GM20000 (cell line): ENCODE measurements around the gene RNF151.
"Not testable (repeated sequence)": the region's sequence is repeated elsewhere in the genome, so short reads cannot be mapped to it uniquely, and the experiment has no call there.

Experiments
- DNase-seq: peaks from one replicate; pipeline ENCODE4 v3.0.0; 2012; ENCODE audit warnings: low spot score
- CTCF ChIP-seq: IDR thresholded peaks from 2 replicates; pipeline ENCODE4 v1.5.1; 2012; ENCODE audit warnings: mild to moderate bottlenecking, control low read depth; ENCODE audit errors: extremely low read depth, missing control alignments

The RNF151 gene

DNA sequence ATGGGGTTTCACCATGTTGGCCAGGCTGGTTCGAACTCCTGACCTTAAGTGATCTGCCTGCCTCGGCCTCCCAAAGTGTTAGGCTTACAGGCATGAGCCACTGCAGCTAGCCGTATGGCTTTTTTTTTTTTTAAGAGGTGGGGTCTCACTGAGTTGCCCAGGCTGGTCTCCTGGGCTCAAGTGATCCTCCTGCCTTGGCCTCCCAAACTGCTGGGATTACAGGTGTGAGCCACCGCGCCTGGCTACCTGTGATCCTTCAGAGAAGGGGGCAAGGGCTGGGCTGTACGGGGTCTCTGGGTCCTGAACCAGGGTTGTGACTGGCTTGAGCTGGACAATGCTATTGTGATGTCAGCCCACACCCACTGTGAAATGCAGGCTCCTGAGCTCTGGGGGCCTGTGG, at the start of gene RNF151:
RNF151 (plus strand) TSS at position 397 of the 400 bp plus-strand sequence. CDS start 26 bp downstream, outside the sequence.
- TF ChIP-seq CTCF, result no peak
- DNase-seq, result no peak

DNA sequence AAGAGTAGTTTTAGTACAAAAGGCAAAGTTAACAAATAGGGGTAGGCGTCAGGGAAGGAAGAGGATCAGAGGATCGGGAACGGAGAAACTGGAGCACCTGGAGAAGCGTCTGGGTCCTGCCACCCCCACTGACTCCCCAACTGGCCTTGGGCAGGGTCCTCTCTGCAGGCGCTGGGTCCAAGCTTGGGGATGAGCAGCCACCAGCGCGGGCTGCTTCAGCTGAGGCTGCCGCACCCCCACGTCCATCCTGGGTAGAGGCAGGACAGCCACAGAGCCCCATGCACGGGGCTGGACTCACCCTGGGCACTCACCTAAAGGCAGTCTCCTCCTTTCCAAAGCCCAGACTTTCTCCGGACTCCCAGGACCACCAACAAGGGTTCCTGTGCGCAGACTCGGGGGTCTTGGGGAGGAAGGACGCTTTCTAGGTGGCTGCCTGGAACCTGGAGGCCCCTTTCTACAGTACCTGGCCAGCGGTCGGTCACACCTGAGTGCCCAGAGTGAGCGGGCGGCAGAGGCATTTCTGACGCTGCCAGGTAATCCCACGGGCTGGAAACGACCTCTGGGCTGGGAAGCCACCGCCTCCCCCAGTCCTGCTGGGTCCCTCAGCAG, 49.5 kb upstream of the RNF151 start:
- no peak for TF ChIP-seq CTCF
- no peak for DNase-seq

GRCh38 chr16:1917665-1918350, 48.8 kb upstream of the RNF151 start:
- TF ChIP-seq CTCF, result no peak
- no peak for DNase-seq

- no peak for DNase-seq
- TF ChIP-seq CTCF, result no peak
Measured at GRCh38 chr16:1918351-1919326, 48.0 kb upstream of the RNF151 start, which contains the start of gene HS3ST6. HS3ST6 (minus strand) TSS chr16:1918415; CDS start chr16:1918323, 92 bp downstream.

GRCh38 chr16:1919327-1919998, 47.2 kb upstream of the RNF151 start:
- TF ChIP-seq CTCF, result no peak
- no peak for DNase-seq

DNA sequence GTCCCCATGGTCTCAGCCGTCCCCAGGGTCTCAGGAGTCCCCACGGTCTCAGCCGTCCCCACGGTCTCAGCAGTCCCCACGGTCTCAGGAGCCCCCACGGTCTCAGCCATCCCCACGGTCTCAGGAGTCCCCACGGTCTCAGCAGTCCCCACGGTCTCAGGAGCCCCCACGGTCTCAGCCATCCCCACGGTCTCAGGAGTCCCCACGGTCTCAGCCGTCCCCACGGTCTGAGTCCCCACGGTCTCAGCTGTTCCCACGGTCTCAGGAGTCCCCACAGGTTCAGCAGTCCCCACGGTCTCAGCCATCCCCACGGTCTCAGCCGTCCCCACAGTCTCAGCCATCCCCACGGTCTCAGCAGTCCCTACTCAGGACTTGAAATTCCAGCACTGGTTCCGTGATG, 46.5 kb upstream of the RNF151 start:
- DNase-seq, result not testable (repeated sequence)

GRCh38 chr16:1920727-1921171, 45.9 kb upstream of the RNF151 start:
- TF ChIP-seq CTCF, result no peak
- peak; percentile 50 for DNase-seq
